Calu3 (cell line): ENCODE results near the gene GNAI3. TPM values are rescaled to one million over a fixed set of nuclear protein-coding genes. Genes with fewer than 3 reads are reported as not detected.

ENCODE experiments used
- BruUV-seq: library from RNA; stranded (reverse); fragments of 400-500 nt; replicated peaks from 2 replicates; lab custom pipeline; 2021; lab: Mats Ljungman, UMichigan
- CTCF ChIA-PET: fragments of 300-600 bp; sonication (Branson Sonifier 250); formaldehyde crosslinking; loops from one replicate; lab custom pipeline; 2022; ENCODE audit warnings: antibody characterized with exemption; lab: Charles Lee
- DNase-seq: peaks from one replicate; pipeline ENCODE4 v3.0.0; 2022
- H3K27ac Mint-ChIP-seq: one replicate; pipeline ENCODE4 v1.8.0; 2022; ENCODE audit warnings: mixed read lengths; ENCODE audit not compliant: unreplicated experiment
- H3K27me3 Mint-ChIP-seq: one replicate; pipeline ENCODE4 v1.8.0; 2022; ENCODE audit warnings: mixed read lengths; ENCODE audit not compliant: unreplicated experiment
- H3K36me3 Mint-ChIP-seq: one replicate; pipeline ENCODE4 v1.8.0; 2022; ENCODE audit warnings: mild to moderate bottlenecking, moderate library complexity, mixed read lengths; ENCODE audit not compliant: insufficient read depth, unreplicated experiment
- H3K4me1 Mint-ChIP-seq: one replicate; pipeline ENCODE4 v1.8.0; 2022; ENCODE audit warnings: mild to moderate bottlenecking, low read depth, mixed read lengths; ENCODE audit not compliant: unreplicated experiment
- H3K4me3 Mint-ChIP-seq: one replicate; pipeline ENCODE4 v1.8.0; 2022; ENCODE audit warnings: mild to moderate bottlenecking, low read depth, moderate library complexity, mixed read lengths; ENCODE audit not compliant: unreplicated experiment
- H3K9me3 Mint-ChIP-seq: one replicate; pipeline ENCODE4 v1.8.0; 2022; ENCODE audit warnings: low read depth, mixed read lengths; ENCODE audit not compliant: unreplicated experiment
- intact Hi-C: fragments of 100-400 bp; cut with micrococcal nuclease; formaldehyde crosslinking; loops from one replicate; pipeline ENCODE4 v1.10.0; 2022; ENCODE audit not compliant: unreplicated experiment
- total RNA-seq: library from RNA; stranded (reverse); gene quantifications from 2 replicates; pipeline ENCODE4 v1.2.3, GENCODE V29; 2022
- TF ChIP-seq, protein P1 (sequence below): fragments of 200-600 bp; IDR thresholded peaks from one replicate; pipeline ENCODE4 v1.8.0; 2022; ENCODE audit warnings: antibody characterized with exemption; ENCODE audit not compliant: unreplicated experiment

GNAI3 gene
- total RNA-seq, 1 experiment from 2014 or later = 6.5 TPM

GRCh38 chr1:109631513-109632505 lies 83.4 kb downstream of the GNAI3 start:
- Mint-ChIP-seq H3K4me1 (peaks cover 14% of the 10 kb centered on the region), H3K9me3 (no peaks in the 10 kb centered on the region), H3K36me3 (peaks cover 5% of the 10 kb centered on the region), H3K27ac (no peak overlapping the region), H3K4me3 (no peak overlapping the region), H3K27me3 (no peaks in the 10 kb centered on the region)
- BruUV-seq = no TSS peak
- intact Hi-C loops = no loop called here
- DNase-seq = no peak
- TF ChIP-seq, protein P1, sequence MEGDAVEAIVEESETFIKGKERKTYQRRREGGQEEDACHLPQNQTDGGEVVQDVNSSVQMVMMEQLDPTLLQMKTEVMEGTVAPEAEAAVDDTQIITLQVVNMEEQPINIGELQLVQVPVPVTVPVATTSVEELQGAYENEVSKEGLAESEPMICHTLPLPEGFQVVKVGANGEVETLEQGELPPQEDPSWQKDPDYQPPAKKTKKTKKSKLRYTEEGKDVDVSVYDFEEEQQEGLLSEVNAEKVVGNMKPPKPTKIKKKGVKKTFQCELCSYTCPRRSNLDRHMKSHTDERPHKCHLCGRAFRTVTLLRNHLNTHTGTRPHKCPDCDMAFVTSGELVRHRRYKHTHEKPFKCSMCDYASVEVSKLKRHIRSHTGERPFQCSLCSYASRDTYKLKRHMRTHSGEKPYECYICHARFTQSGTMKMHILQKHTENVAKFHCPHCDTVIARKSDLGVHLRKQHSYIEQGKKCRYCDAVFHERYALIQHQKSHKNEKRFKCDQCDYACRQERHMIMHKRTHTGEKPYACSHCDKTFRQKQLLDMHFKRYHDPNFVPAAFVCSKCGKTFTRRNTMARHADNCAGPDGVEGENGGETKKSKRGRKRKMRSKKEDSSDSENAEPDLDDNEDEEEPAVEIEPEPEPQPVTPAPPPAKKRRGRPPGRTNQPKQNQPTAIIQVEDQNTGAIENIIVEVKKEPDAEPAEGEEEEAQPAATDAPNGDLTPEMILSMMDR = no peak
- CTCF ChIA-PET = no interaction called here

GRCh38 chr1:109632671-109633346 lies 84.4 kb downstream of the GNAI3 start:
- CTCF ChIA-PET = no interaction called here
- Mint-ChIP-seq H3K27ac (no peak overlapping the region), H3K36me3 (peaks cover 5% of the 10 kb centered on the region), H3K27me3 (no peaks in the 10 kb centered on the region), H3K4me3 (no peak overlapping the region), H3K9me3 (no peaks in the 10 kb centered on the region), H3K4me1 (peaks cover 15% of the 10 kb centered on the region)
- no peak for DNase-seq
- intact Hi-C loops = no loop called here
- TF ChIP-seq, protein P1 = no peak
- no TSS peak for BruUV-seq

DNA sequence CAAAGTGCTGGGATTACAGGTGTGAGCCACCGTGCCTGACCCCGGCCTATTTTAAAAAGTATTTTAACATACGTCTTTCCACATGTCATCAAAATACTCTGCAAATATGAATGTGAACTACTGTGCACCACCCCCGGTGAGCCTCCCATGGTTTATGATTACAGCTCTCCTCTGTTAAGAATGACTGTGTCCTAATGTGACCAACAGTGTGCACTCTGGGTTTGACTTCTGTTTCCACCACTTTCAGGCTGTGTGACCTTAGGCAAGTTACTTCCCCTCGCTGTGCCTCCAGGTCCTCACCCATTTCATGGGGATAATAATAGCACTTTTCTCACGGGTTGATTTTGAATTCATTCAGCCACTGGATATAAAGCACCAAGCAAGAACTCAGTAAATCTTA lies 85.9 kb downstream of the GNAI3 start:
- Mint-ChIP-seq H3K4me3 (no peak overlapping the region), H3K4me1 (peaks cover 15% of the 10 kb centered on the region), H3K27ac (no peak overlapping the region), H3K27me3 (no peaks in the 10 kb centered on the region), H3K36me3 (peaks cover 11% of the 10 kb centered on the region), H3K9me3 (no peaks in the 10 kb centered on the region)
- DNase-seq = no peak
- TF ChIP-seq, protein P1 = no peak
- intact Hi-C loops = no loop called here
- BruUV-seq = no TSS peak
- CTCF ChIA-PET = no interaction called here

DNA sequence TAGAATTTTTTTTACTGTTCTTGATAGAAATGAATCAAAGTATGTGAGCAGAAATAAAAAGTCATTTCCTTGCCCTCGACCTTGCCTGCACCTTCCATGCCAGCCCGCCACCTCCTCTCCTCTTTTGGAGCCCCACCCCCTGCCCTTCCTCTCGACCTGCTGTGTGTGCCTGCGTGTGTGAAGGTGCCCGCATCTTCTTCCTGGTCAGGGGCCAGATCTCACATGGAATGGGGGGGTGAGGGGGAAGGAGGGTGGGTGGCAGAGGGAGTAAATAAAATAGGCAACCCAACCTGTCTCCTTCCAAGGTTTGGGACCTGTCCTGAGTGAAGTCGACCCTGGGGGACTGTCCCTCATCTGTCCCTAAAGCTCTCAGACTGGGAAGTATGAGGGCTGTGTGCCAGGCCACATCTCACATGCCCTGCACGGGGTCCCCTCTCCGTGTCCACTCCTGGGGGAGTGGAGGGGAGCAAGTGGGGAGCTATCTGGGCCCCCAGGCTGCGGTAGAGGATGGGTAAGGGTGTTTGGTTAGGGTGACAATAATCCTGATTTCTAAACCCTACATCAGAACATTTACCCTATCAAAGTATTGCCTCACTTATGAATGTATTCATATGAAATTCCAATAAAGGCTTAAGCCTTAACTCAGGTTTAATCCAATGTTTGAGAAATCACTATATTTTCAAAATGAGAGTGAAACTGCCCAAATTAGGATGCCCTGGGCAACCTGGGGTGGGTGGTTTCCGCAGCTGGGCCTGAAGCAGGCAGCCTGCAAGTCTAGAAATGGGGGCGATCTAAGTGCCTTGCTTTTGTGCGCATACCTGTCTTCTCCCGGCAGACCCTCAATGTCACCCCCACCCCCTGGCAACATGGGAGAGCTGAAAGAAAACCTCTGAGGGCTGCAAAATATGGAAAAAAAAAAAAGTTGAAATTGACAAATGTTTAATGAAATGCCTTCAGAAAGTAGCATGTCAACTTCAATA lies 86.6 kb downstream of the GNAI3 start:
- intact Hi-C loops = no loop called here
- CTCF ChIA-PET = interaction anchor here (0.5 kb wide), 1 partner anchor 16 kb away, joined by 3 read pairs; the partner anchor contains the start of genes AMPD2 and GNAT2
- no peaks in the 10 kb centered on the region for H3K27me3 Mint-ChIP-seq
- peaks cover 9% of the 10 kb centered on the region for H3K36me3 Mint-ChIP-seq
- TF ChIP-seq, protein P1 = no peak
- no TSS peak for BruUV-seq
- H3K4me1 Mint-ChIP-seq = peaks cover 15% of the 10 kb centered on the region
- DNase-seq = no peak
- no peak overlapping the region for H3K27ac Mint-ChIP-seq
- no peak overlapping the region for H3K4me3 Mint-ChIP-seq
- H3K9me3 Mint-ChIP-seq = no peaks in the 10 kb centered on the region
